ENCODE results near the gene MGAT5. TPM values are rescaled to one million over a fixed set of nuclear protein-coding genes. Genes with fewer than 3 reads are reported as not detected.

MGAT5 gene
- total RNA-seq, 1 donor from 2014 or later = 30.0 TPM

DNA sequence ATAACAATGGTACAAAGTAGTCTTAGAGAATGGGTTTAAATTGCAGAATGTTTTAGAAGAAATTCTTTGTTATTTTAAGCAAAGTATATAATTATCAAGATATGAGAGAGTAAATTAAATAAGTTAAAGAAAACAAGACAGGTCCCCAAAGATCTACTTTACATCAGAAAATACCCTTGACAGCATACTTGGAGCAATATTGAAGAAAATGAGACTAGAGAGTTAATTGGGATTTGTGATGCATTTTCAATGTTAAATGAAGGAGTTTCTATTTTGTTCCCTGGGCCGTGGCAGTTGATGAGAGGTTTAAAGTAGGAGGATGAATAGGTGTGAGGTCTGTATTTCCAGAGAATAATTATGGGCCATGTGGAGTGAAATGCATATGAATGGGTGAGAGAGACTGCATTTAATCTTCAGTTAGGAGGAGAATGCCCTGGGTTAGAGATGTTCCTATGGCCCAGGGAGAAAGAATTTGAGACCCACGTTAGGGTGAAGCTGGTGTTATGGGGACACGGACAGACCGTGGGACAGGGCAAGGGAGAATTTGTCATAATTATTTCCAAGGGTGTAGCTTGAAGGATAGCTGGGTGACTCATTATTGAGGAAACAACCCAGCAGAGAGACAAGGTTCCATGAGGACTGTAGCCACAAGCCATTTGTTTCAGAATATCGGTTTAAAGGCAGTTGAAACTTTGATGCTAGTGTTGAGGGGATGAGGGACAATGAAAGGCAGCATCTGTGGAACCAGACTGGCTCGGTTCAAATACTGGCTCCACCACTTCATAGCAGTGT is 22.7 kb downstream of the MGAT5 start:
- H3K9me3 Mint-ChIP-seq (ENCODE audit: low read depth) = no peaks in the 10 kb centered on the region
- H3K4me3 Mint-ChIP-seq (ENCODE audit: unreplicated experiment) = no peak overlapping the region
- H3K27ac Mint-ChIP-seq (ENCODE audit: unreplicated experiment) = no peak overlapping the region
- peaks cover 5% of the 10 kb centered on the region for H3K4me1 Mint-ChIP-seq (ENCODE audit: low read depth)
- H3K27me3 Mint-ChIP-seq (ENCODE audit: low read depth) = no peaks in the 10 kb centered on the region
- TF ChIP-seq, protein P1, sequence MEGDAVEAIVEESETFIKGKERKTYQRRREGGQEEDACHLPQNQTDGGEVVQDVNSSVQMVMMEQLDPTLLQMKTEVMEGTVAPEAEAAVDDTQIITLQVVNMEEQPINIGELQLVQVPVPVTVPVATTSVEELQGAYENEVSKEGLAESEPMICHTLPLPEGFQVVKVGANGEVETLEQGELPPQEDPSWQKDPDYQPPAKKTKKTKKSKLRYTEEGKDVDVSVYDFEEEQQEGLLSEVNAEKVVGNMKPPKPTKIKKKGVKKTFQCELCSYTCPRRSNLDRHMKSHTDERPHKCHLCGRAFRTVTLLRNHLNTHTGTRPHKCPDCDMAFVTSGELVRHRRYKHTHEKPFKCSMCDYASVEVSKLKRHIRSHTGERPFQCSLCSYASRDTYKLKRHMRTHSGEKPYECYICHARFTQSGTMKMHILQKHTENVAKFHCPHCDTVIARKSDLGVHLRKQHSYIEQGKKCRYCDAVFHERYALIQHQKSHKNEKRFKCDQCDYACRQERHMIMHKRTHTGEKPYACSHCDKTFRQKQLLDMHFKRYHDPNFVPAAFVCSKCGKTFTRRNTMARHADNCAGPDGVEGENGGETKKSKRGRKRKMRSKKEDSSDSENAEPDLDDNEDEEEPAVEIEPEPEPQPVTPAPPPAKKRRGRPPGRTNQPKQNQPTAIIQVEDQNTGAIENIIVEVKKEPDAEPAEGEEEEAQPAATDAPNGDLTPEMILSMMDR (IDR thresholded peaks at IDR 0.05) = no peak
- no peak for DNase-seq (ENCODE audit: low spot score)
- peaks cover 2% of the 10 kb centered on the region for H3K36me3 Mint-ChIP-seq (ENCODE audit: low read depth)

DNA sequence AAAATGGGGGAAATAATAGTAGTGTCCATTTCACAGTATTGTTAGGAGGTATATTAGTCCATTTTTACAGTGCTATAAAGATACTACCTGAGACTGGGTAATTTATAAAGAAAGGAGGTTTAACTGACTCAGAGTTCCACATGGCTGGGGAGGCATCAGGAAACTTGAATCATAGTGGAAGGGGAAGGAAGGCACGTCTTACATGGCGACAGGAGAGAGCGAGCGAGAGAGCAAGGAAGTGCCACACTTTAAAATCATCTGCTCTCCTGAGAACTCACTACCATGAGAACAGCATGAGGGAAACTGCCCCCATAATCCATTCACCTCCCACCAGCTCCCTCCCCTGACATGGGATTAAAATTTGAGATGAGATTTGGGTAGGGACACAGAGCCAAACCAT is 23.4 kb downstream of the MGAT5 start:
- Mint-ChIP-seq H3K27ac (ENCODE audit: unreplicated experiment) (no peak overlapping the region), H3K9me3 (ENCODE audit: low read depth) (no peaks in the 10 kb centered on the region), H3K27me3 (ENCODE audit: low read depth) (no peaks in the 10 kb centered on the region), H3K4me3 (ENCODE audit: unreplicated experiment) (no peak overlapping the region), H3K4me1 (ENCODE audit: low read depth) (peaks cover 5% of the 10 kb centered on the region), H3K36me3 (ENCODE audit: low read depth) (peaks cover 2% of the 10 kb centered on the region)
- no peak for DNase-seq (ENCODE audit: low spot score)
- TF ChIP-seq, protein P1 (IDR thresholded peaks at IDR 0.05) = no peak

DNA sequence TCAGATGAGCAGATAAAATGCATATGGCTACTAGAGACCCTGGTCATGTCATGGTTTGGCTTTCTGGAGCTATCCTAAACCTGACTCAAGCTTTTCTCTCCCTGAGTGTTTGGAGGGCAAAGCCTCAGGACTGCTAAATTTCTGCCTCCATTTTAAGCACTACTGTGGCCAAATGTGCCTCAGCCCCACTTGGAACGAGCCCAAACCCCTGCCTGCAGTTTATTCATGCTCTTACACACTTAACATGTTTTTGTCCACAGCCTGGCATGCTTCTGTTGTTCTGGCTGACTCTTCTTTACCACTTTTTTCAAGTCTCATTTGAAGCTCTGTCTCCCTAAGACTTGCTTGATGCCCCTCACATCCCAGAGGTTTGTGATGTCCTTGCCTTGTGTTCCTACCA is 24.7 kb downstream of the MGAT5 start:
- TF ChIP-seq, protein P1 (IDR thresholded peaks at IDR 0.05) = no peak
- H3K27ac Mint-ChIP-seq (ENCODE audit: unreplicated experiment) = no peak overlapping the region
- no peaks in the 10 kb centered on the region for H3K27me3 Mint-ChIP-seq (ENCODE audit: low read depth)
- no peaks in the 10 kb centered on the region for H3K9me3 Mint-ChIP-seq (ENCODE audit: low read depth)
- H3K36me3 Mint-ChIP-seq (ENCODE audit: low read depth) = no peaks in the 10 kb centered on the region
- no peak overlapping the region for H3K4me3 Mint-ChIP-seq (ENCODE audit: unreplicated experiment)
- H3K4me1 Mint-ChIP-seq (ENCODE audit: low read depth) = peaks cover 5% of the 10 kb centered on the region
- DNase-seq (ENCODE audit: low spot score) = no peak

DNA sequence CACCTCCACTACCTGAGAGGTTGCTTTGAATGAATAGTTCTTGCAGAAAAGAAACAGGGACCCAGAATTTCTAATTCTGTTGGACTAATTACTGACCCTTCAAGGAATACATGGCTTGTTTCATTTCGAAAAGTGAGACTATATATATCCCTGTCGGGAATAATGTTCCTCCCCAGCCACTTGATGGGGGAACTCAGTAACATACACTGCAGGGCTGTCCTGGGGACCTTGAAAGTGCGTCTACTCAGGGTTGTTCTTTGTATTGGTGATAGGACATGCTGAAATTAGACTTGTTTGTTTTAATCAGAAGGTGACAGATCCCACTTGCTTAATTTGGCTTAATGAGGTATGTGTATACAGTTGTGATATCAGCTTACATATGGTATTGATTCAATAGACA is 25.5 kb downstream of the MGAT5 start:
- no peak for DNase-seq (ENCODE audit: low spot score)
- no peaks in the 10 kb centered on the region for H3K9me3 Mint-ChIP-seq (ENCODE audit: low read depth)
- no peaks in the 10 kb centered on the region for H3K27me3 Mint-ChIP-seq (ENCODE audit: low read depth)
- H3K36me3 Mint-ChIP-seq (ENCODE audit: low read depth) = no peaks in the 10 kb centered on the region
- TF ChIP-seq, protein P1 (IDR thresholded peaks at IDR 0.05) = no peak
- no peak overlapping the region for H3K27ac Mint-ChIP-seq (ENCODE audit: unreplicated experiment)
- peaks cover 7% of the 10 kb centered on the region for H3K4me1 Mint-ChIP-seq (ENCODE audit: low read depth)
- H3K4me3 Mint-ChIP-seq (ENCODE audit: unreplicated experiment) = no peak overlapping the region

DNA sequence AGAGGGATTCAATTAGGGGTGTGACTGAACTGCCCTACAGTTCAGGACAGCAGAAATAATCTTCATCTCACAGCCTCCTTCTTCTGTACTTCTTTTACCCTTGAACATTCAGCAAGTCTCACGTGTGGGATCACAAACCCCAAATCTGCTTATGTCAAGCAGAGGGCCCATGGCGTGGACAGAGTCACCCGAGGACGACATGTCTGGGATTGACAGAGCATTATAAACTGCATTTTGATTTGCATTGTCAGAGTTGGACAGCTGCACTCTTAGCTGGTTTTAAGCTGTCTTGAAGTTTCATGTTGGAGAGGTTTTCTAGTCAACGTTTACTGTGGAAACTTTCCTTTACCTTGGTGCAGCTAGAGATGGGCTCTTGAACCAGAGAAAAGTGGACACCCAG is 26.4 kb downstream of the MGAT5 start:
- TF ChIP-seq, protein P1 (IDR thresholded peaks at IDR 0.05) = no peak
- Mint-ChIP-seq H3K9me3 (ENCODE audit: low read depth) (no peaks in the 10 kb centered on the region), H3K4me1 (ENCODE audit: low read depth) (peaks cover 9% of the 10 kb centered on the region), H3K27me3 (ENCODE audit: low read depth) (no peaks in the 10 kb centered on the region), H3K27ac (ENCODE audit: unreplicated experiment) (no peak overlapping the region), H3K4me3 (ENCODE audit: unreplicated experiment) (no peak overlapping the region), H3K36me3 (ENCODE audit: low read depth) (no peaks in the 10 kb centered on the region)
- DNase-seq (ENCODE audit: low spot score) = no peak

All from chondrocyte (in vitro differentiated cells).